ENCODE results near the gene SHANK3.

GRCh38 chr22:50671641-50672040 lies 982 bp upstream of the SHANK3 start:
- TF ChIP-seq ZNF335 (tag by site-specific recombination; conservative IDR thresholded peaks at IDR 0.05) (no peak), ZBTB17 (tag by site-specific recombination; IDR thresholded peaks at IDR 0.05) (no peak), ZBTB49 (tag by site-specific recombination; IDR thresholded peaks at IDR 0.05; ENCODE audit: low read depth) (no peak), SETDB1 (IDR thresholded peaks at IDR 0.05; ENCODE audit: insufficient read length, low read length) (no peak), BCL11B (tag by site-specific recombination; IDR thresholded peaks at IDR 0.05; ENCODE audit: low read depth) (no peak), ZNF19 (tag by site-specific recombination; IDR thresholded peaks at IDR 0.05; ENCODE audit: low read depth) (no peak), ZNF121 (tag by site-specific recombination; IDR thresholded peaks at IDR 0.05) (no peak)
- TF ChIP-seq, protein P1, sequence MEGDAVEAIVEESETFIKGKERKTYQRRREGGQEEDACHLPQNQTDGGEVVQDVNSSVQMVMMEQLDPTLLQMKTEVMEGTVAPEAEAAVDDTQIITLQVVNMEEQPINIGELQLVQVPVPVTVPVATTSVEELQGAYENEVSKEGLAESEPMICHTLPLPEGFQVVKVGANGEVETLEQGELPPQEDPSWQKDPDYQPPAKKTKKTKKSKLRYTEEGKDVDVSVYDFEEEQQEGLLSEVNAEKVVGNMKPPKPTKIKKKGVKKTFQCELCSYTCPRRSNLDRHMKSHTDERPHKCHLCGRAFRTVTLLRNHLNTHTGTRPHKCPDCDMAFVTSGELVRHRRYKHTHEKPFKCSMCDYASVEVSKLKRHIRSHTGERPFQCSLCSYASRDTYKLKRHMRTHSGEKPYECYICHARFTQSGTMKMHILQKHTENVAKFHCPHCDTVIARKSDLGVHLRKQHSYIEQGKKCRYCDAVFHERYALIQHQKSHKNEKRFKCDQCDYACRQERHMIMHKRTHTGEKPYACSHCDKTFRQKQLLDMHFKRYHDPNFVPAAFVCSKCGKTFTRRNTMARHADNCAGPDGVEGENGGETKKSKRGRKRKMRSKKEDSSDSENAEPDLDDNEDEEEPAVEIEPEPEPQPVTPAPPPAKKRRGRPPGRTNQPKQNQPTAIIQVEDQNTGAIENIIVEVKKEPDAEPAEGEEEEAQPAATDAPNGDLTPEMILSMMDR (tag by site-specific recombination; IDR thresholded peaks at IDR 0.05) = no peak
